ENCODE measurements around the gene ME3. TPM values are rescaled to one million over a fixed set of nuclear protein-coding genes. Genes with fewer than 3 reads are reported as not detected.

Gene ME3
- total RNA-seq, 1 experiment from 2014 or later = 0.30 TPM

DNA sequence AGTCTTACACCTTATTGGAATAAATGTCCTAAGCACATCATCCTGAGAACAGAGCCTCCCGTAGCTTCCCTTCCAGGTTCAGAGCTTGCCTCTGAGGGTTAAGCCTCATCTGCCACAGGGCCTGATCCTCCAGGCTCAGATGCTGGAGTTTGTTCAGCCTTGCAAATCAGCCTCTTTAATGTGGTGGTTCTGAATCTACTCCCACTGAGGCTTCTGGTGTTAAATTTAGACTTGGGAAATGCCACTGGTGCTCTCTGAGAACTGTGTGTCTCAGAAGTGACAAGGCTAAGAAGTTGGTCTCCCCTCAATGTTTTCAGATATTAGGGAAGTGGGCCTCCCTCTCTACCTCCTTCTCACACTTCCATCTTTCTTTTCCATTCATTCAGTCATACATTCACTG lies 229.0 kb downstream of the ME3 start:
- H3K27ac ChIP-seq (ENCODE audit: low read depth, low read length) = no peak overlapping the region
- DNase-seq (ENCODE audit: low read depth, low spot score) (no peak), ATAC-seq (no peak)
- no peak for TF ChIP-seq SP1 (IDR thresholded peaks at IDR 0.05; ENCODE audit: low read depth)
- TF ChIP-seq SIN3A (IDR thresholded peaks at IDR 0.05; ENCODE audit: low read depth) = no peak
- TF ChIP-seq, protein P1, sequence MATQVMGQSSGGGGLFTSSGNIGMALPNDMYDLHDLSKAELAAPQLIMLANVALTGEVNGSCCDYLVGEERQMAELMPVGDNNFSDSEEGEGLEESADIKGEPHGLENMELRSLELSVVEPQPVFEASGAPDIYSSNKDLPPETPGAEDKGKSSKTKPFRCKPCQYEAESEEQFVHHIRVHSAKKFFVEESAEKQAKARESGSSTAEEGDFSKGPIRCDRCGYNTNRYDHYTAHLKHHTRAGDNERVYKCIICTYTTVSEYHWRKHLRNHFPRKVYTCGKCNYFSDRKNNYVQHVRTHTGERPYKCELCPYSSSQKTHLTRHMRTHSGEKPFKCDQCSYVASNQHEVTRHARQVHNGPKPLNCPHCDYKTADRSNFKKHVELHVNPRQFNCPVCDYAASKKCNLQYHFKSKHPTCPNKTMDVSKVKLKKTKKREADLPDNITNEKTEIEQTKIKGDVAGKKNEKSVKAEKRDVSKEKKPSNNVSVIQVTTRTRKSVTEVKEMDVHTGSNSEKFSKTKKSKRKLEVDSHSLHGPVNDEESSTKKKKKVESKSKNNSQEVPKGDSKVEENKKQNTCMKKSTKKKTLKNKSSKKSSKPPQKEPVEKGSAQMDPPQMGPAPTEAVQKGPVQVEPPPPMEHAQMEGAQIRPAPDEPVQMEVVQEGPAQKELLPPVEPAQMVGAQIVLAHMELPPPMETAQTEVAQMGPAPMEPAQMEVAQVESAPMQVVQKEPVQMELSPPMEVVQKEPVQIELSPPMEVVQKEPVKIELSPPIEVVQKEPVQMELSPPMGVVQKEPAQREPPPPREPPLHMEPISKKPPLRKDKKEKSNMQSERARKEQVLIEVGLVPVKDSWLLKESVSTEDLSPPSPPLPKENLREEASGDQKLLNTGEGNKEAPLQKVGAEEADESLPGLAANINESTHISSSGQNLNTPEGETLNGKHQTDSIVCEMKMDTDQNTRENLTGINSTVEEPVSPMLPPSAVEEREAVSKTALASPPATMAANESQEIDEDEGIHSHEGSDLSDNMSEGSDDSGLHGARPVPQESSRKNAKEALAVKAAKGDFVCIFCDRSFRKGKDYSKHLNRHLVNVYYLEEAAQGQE (IDR thresholded peaks at IDR 0.05; ENCODE audit: low read depth) = no peak
- no peak for TF ChIP-seq JUND (IDR thresholded peaks at IDR 0.05)
- no peak for TF ChIP-seq CBX3 (IDR thresholded peaks at IDR 0.05; ENCODE audit: low read depth)
- peaks cover 9 to 17% of the 10 kb centered on the region in 2 experiments for H3K4me1 ChIP-seq (ENCODE audit: control insufficient read depth in 1 of 2, insufficient read depth in 2 of 2, low read length in 2 of 2)
- POLR2A ChIA-PET = no interaction called here
- H3K4me2 ChIP-seq (ENCODE audit: low read length) = no peak overlapping the region
- H3K36me3 ChIP-seq (ENCODE audit: control insufficient read depth in 1 of 2, insufficient read depth in 2 of 2, low read length in 2 of 2) = no peaks in the 10 kb centered on the region
- no peaks in the 10 kb centered on the region for H3K27me3 ChIP-seq (ENCODE audit: insufficient read depth, low read length)
- no TSS peak for BruUV-seq (replicated peaks)
- H3K9me3 ChIP-seq (ENCODE audit: control insufficient read depth in 1 of 2, insufficient read depth in 1 of 2, low read depth in 1 of 2, low read length in 2 of 2) = no peaks in the 10 kb centered on the region
- H3K9me2 ChIP-seq (ENCODE audit: insufficient read depth) = no peaks in the 10 kb centered on the region
- RAD21 ChIA-PET (ENCODE audit: low non-redundant PET in 1 of 2, low total read pairs in 2 of 2, uncharacterized antibody in 2 of 2, unreplicated experiment in 2 of 2) = no interaction called here
- H2AFZ ChIP-seq (ENCODE audit: low read depth, low read length, poor library complexity, severe bottlenecking) = no peak overlapping the region
- no peak overlapping the region for H3K9ac ChIP-seq (ENCODE audit: low read length)
- H3K79me2 ChIP-seq (ENCODE audit: insufficient read depth, low read length) = no peaks in the 10 kb centered on the region
- intact Hi-C loops (cut with micrococcal nuclease) = no loop called here
- H3K4me3 ChIP-seq (replicated peaks in 1 of 2; ENCODE audit: low read depth in 1 of 2, low read length in 2 of 2) = no peak overlapping the region
- CTCF ChIA-PET = no interaction called here
- no peaks in the 10 kb centered on the region for H4K20me1 ChIP-seq (ENCODE audit: insufficient read depth)

- H3K9me3 ChIP-seq (ENCODE audit: control insufficient read depth in 1 of 2, insufficient read depth in 1 of 2, low read depth in 1 of 2, low read length in 2 of 2) = no peaks in the 10 kb centered on the region
- H4K20me1 ChIP-seq (ENCODE audit: insufficient read depth) = no peaks in the 10 kb centered on the region
- H2AFZ ChIP-seq (ENCODE audit: low read depth, low read length, poor library complexity, severe bottlenecking) = no peak overlapping the region
- no peaks in the 10 kb centered on the region for H3K9me2 ChIP-seq (ENCODE audit: insufficient read depth)
- peaks cover 9 to 17% of the 10 kb centered on the region in 2 experiments for H3K4me1 ChIP-seq (ENCODE audit: control insufficient read depth in 1 of 2, insufficient read depth in 2 of 2, low read length in 2 of 2)
- DNase-seq (ENCODE audit: low read depth, low spot score) = no peak
- no peaks in the 10 kb centered on the region for H3K36me3 ChIP-seq (ENCODE audit: control insufficient read depth in 1 of 2, insufficient read depth in 2 of 2, low read length in 2 of 2)
- CTCF ChIA-PET = interaction anchor here (1.1 kb wide), 1 partner anchor 10 kb away, joined by 4 read pairs; no protein-coding TSS in a partner anchor
- ATAC-seq = no peak
- H3K9ac ChIP-seq (ENCODE audit: low read length) = no peak overlapping the region
- no TSS peak for BruUV-seq (replicated peaks)
- TF ChIP-seq ZFX (IDR thresholded peaks at IDR 0.05) = no peak
- no peak for TF ChIP-seq ELF1 (IDR thresholded peaks at IDR 0.05; ENCODE audit: borderline replicate concordance, low read depth)
- TF ChIP-seq, protein P2, sequence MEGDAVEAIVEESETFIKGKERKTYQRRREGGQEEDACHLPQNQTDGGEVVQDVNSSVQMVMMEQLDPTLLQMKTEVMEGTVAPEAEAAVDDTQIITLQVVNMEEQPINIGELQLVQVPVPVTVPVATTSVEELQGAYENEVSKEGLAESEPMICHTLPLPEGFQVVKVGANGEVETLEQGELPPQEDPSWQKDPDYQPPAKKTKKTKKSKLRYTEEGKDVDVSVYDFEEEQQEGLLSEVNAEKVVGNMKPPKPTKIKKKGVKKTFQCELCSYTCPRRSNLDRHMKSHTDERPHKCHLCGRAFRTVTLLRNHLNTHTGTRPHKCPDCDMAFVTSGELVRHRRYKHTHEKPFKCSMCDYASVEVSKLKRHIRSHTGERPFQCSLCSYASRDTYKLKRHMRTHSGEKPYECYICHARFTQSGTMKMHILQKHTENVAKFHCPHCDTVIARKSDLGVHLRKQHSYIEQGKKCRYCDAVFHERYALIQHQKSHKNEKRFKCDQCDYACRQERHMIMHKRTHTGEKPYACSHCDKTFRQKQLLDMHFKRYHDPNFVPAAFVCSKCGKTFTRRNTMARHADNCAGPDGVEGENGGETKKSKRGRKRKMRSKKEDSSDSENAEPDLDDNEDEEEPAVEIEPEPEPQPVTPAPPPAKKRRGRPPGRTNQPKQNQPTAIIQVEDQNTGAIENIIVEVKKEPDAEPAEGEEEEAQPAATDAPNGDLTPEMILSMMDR (IDR thresholded peaks at IDR 0.05 in 2 of 3, conservative IDR thresholded peaks at IDR 0.05 in 1 of 3; ENCODE audit: borderline replicate concordance in 1 of 3, insufficient read depth in 1 of 3, low read depth in 2 of 3, low read length in 2 of 3) = no peak
- TF ChIP-seq, protein P3, sequence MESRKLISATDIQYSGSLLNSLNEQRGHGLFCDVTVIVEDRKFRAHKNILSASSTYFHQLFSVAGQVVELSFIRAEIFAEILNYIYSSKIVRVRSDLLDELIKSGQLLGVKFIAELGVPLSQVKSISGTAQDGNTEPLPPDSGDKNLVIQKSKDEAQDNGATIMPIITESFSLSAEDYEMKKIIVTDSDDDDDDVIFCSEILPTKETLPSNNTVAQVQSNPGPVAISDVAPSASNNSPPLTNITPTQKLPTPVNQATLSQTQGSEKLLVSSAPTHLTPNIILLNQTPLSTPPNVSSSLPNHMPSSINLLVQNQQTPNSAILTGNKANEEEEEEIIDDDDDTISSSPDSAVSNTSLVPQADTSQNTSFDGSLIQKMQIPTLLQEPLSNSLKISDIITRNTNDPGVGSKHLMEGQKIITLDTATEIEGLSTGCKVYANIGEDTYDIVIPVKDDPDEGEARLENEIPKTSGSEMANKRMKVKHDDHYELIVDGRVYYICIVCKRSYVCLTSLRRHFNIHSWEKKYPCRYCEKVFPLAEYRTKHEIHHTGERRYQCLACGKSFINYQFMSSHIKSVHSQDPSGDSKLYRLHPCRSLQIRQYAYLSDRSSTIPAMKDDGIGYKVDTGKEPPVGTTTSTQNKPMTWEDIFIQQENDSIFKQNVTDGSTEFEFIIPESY (IDR thresholded peaks at IDR 0.05; ENCODE audit: extremely low read depth, insufficient replicate concordance, low read length) = no peak
- TF ChIP-seq EGR1 (IDR thresholded peaks at IDR 0.05; ENCODE audit: low read depth) = no peak
- no peak for TF ChIP-seq FOSL1 (IDR thresholded peaks at IDR 0.05; ENCODE audit: low read depth)
- TF ChIP-seq ZNF274 (IDR thresholded peaks at IDR 0.05; ENCODE audit: low read depth, low read length) = no peak
- no peak for TF ChIP-seq RAD21 (IDR thresholded peaks at IDR 0.05; ENCODE audit: low read depth)
- no peak for TF ChIP-seq EZH2phosphoT487 (IDR thresholded peaks at IDR 0.05; ENCODE audit: borderline replicate concordance)
- no peak for TF ChIP-seq TCF7L2 (IDR thresholded peaks at IDR 0.05; ENCODE audit: borderline replicate concordance, extremely low read depth, insufficient read depth, insufficient read length)
- RAD21 ChIA-PET (ENCODE audit: low non-redundant PET in 1 of 2, low total read pairs in 2 of 2, uncharacterized antibody in 2 of 2, unreplicated experiment in 2 of 2) = no interaction called here
- no peaks in the 10 kb centered on the region for H3K79me2 ChIP-seq (ENCODE audit: insufficient read depth, low read length)
- H3K27ac ChIP-seq (ENCODE audit: low read depth, low read length) = no peak overlapping the region
- no peaks in the 10 kb centered on the region for H3K27me3 ChIP-seq (ENCODE audit: insufficient read depth, low read length)
- peak overlapping the region; percentile 34 for H3K4me2 ChIP-seq (ENCODE audit: low read length)
- intact Hi-C loops (cut with micrococcal nuclease) = no loop called here
- POLR2A ChIA-PET = no interaction called here
- no peak overlapping the region for H3K4me3 ChIP-seq (replicated peaks in 1 of 2; ENCODE audit: low read depth in 1 of 2, low read length in 2 of 2)
These were observed 229.6 kb downstream of the ME3 start for GRCh38 chr11:86442827-86443226.

All from HCT116 (cell line).